Mammary epithelial cell (primary cell): ENCODE data around the gene SETD1B.
A peak's percentile ranks its signal among the peaks of the same experiment; 100 is the strongest.

ENCODE experiments used
- CTCF ChIP-seq, 2 donors: IDR thresholded peaks in 1 of 2; conservative IDR thresholded peaks in 1 of 2; 2 replicates each; pipeline ENCODE4 v1.5.1; 2011 to 2012; ENCODE audit warnings: inconsistent platforms in 2 of 2, low read length in 2 of 2, mild to moderate bottlenecking in 2 of 2, control low read depth in 1 of 2, low read depth in 1 of 2; ENCODE audit not compliant: insufficient read depth in 1 of 2; ENCODE audit errors: extremely low read depth in 1 of 2
- EZH2 ChIP-seq: IDR thresholded peaks from 2 replicates; pipeline ENCODE4 v1.6.1; 2012; ENCODE audit warnings: low read length, inconsistent platforms, borderline replicate concordance

- TF ChIP-seq CTCF (conservative IDR thresholded peaks at IDR 0.05 in 1 of 2, IDR thresholded peaks at IDR 0.05 in 1 of 2; ENCODE audit: extremely low read depth in 1 of 2, insufficient read depth in 1 of 2, low read depth in 1 of 2, low read length in 2 of 2) (peak; percentile 57 to 82), EZH2 (no peak)
These were observed 7.9 kb downstream of the SETD1B start for GRCh38 chr12:121811434-121812319.
